OCI-LY1 (cell line): Measurements from ENCODE around the gene TRMU.

Experiments
- H2AFZ ChIP-seq: fragments of 200-600 bp; sonication (generic), shearing (Covaris generic); 2 replicates; pipeline ENCODE4 v1.6.0; 2014; ENCODE audit warnings: antibody characterized with exemption, mild to moderate bottlenecking, low read length
- H3F3A ChIP-seq: fragments of 200-600 bp; sonication (generic), shearing (Covaris generic); 2 replicates; pipeline ENCODE4 v1.6.0; 2014; ENCODE audit warnings: mild to moderate bottlenecking, antibody characterized with exemption, low read length, moderate library complexity; ENCODE audit not compliant: insufficient read depth
- H3K27ac ChIP-seq: fragments of 200-600 bp; sonication (generic); 2 replicates; pipeline ENCODE4 v1.5.1; 2014; ENCODE audit warnings: low read length, mixed run types, mild to moderate bottlenecking, low read depth; ENCODE audit not compliant: poor library complexity, severe bottlenecking
- H3K27me3 ChIP-seq: fragments of 200-600 bp; sonication (generic); 2 replicates; pipeline ENCODE4 v1.6.0; 2014; ENCODE audit warnings: antibody characterized with exemption, mild to moderate bottlenecking, low read length, moderate library complexity; ENCODE audit not compliant: insufficient read depth
- H3K36me3 ChIP-seq: fragments of 200-600 bp; sonication (generic); 2 replicates; pipeline ENCODE4 v1.6.1; 2014; ENCODE audit warnings: mild to moderate bottlenecking, antibody characterized with exemption, low read length, moderate library complexity, mixed read lengths; ENCODE audit not compliant: insufficient read depth
- H3K4me1 ChIP-seq: fragments of 200-600 bp; sonication (generic); 2 replicates; pipeline ENCODE4 v1.5.1; 2014; ENCODE audit warnings: mild to moderate bottlenecking, low read length, moderate library complexity; ENCODE audit not compliant: insufficient read depth, severe bottlenecking
- H3K4me2 ChIP-seq: fragments of 200-600 bp; sonication (generic), shearing (Covaris generic); 2 replicates; pipeline ENCODE4 v1.6.1; 2014; ENCODE audit warnings: low read length
- H3K4me3 ChIP-seq: fragments of 200-600 bp; sonication (generic); 2 replicates; pipeline ENCODE4 v1.5.1; 2014; ENCODE audit warnings: low read length, low read depth, mild to moderate bottlenecking, mixed read lengths; ENCODE audit not compliant: poor library complexity, severe bottlenecking
- H3K79me2 ChIP-seq: fragments of 200-600 bp; shearing (Covaris generic); 2 replicates; pipeline ENCODE4 v1.6.1; 2016; ENCODE audit warnings: mixed run types, low read length, mixed read lengths; ENCODE audit not compliant: insufficient read depth
- H3K9ac ChIP-seq: fragments of 200-600 bp; sonication (generic), shearing (Covaris generic); 2 replicates; pipeline ENCODE4 v1.6.1; 2014; ENCODE audit warnings: mild to moderate bottlenecking, low read length, mixed read lengths
- H3K9me2 ChIP-seq: fragments of 200-600 bp; sonication (generic), shearing (Covaris generic); 2 replicates; pipeline ENCODE4 v1.6.1; 2014; ENCODE audit warnings: low read depth, mild to moderate bottlenecking, low read length, mixed read lengths
- H3K9me3 ChIP-seq: fragments of 200-600 bp; shearing (Covaris generic); 2 replicates; pipeline ENCODE4 v1.6.1; 2014; ENCODE audit warnings: low read length, mixed read lengths
- H4K20me1 ChIP-seq: fragments of 200-600 bp; sonication (generic), shearing (Covaris generic); 2 replicates; pipeline ENCODE4 v1.6.0; 2016; ENCODE audit warnings: mild to moderate bottlenecking, low read length; ENCODE audit not compliant: insufficient read depth
- EZH2 ChIP-seq: fragments of 200-600 bp; sonication (generic), shearing (Covaris generic); IDR thresholded peaks from 2 replicates; pipeline ENCODE4 v1.8.0; 2017; ENCODE audit warnings: borderline replicate concordance, mixed run types, mild to moderate bottlenecking, antibody characterized with exemption, low read length, moderate library complexity, mixed read lengths
- TF ChIP-seq, protein P1 (sequence below): fragments of 200-600 bp; sonication (generic), shearing (Covaris generic); IDR thresholded peaks from 2 replicates; pipeline ENCODE4 v1.5.1; 2017; ENCODE audit warnings: mild to moderate bottlenecking, antibody characterized with exemption, low read length, moderate library complexity, mixed read lengths

The TRMU gene

DNA sequence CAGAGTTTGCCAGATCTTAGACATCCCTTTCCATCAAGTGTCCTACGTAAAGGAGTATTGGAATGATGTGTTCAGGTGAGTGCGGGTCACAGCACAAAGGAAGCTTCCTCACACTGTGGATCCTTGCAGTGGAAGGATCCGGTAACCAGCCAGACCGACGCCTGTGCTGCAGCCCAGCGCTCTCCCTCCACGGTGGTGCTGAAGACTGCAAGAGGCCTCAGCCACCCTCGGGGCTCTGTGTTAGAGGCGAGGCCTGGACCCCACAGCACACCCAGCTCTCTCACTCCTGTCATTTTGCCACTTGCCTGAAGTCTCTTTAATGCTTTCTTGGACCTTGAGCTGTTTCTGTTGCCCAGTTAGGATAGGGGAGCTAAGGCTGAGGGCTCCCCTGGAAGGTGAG is 2.4 kb downstream of the TRMU start:
- H3K27me3 ChIP-seq: no peaks in the 10 kb centered on the region
- peaks cover 62% of the 10 kb centered on the region for H3K36me3 ChIP-seq
- no peak overlapping the region for H3K27ac ChIP-seq
- H3K4me2 ChIP-seq: no peak overlapping the region
- no peak overlapping the region for H3K4me3 ChIP-seq
- no peaks in the 10 kb centered on the region for H3K9me3 ChIP-seq
- H3F3A ChIP-seq: 0 out of 2 replicates have a peak, but pooled peaks cover 4% of the 10 kb centered on the region
- no peak overlapping the region for H3K9ac ChIP-seq
- H2AFZ ChIP-seq: no peak overlapping the region
- H4K20me1 ChIP-seq: no peaks in the 10 kb centered on the region
- peaks cover 17% of the 10 kb centered on the region for H3K4me1 ChIP-seq
- peaks cover 14% of the 10 kb centered on the region for H3K79me2 ChIP-seq
- TF ChIP-seq, protein P1, sequence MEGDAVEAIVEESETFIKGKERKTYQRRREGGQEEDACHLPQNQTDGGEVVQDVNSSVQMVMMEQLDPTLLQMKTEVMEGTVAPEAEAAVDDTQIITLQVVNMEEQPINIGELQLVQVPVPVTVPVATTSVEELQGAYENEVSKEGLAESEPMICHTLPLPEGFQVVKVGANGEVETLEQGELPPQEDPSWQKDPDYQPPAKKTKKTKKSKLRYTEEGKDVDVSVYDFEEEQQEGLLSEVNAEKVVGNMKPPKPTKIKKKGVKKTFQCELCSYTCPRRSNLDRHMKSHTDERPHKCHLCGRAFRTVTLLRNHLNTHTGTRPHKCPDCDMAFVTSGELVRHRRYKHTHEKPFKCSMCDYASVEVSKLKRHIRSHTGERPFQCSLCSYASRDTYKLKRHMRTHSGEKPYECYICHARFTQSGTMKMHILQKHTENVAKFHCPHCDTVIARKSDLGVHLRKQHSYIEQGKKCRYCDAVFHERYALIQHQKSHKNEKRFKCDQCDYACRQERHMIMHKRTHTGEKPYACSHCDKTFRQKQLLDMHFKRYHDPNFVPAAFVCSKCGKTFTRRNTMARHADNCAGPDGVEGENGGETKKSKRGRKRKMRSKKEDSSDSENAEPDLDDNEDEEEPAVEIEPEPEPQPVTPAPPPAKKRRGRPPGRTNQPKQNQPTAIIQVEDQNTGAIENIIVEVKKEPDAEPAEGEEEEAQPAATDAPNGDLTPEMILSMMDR: no peak
- no peak for TF ChIP-seq EZH2
- H3K9me2 ChIP-seq: no peaks in the 10 kb centered on the region

DNA sequence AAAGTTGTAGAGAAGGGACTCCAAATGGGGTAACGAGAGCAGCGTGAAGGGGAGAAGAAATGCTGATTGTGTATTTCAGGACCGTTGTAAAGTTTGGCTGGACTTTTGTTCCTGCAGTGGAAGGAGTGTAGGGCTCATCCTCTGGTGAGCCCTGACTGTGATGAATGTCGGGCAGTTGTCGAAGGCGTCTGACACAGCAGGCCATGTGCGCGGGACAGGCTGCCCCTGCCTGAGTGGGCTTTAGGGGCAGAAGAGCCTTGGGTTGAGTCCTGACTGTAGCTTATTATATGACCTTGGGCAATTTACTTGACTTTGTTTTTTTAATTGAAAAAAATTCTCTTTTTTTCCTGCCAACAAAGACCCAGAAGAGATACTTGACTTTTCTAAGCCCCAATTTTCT is 3.1 kb downstream of the TRMU start:
- Histone ChIP-seq H3F3A (0 out of 2 replicates have a peak, but pooled peaks cover 4% of the 10 kb centered on the region), H3K9me2 (no peaks in the 10 kb centered on the region), H3K4me2 (no peak overlapping the region), H3K4me1 (peaks cover 17% of the 10 kb centered on the region), H4K20me1 (no peaks in the 10 kb centered on the region), H3K9me3 (no peaks in the 10 kb centered on the region), H3K9ac (no peak overlapping the region), H3K36me3 (peaks cover 62% of the 10 kb centered on the region), H3K27ac (no peak overlapping the region), H2AFZ (no peak overlapping the region), H3K79me2 (peaks cover 14% of the 10 kb centered on the region), H3K4me3 (no peak overlapping the region), H3K27me3 (no peaks in the 10 kb centered on the region)
- TF ChIP-seq, protein P1: no peak
- TF ChIP-seq EZH2: no peak

GRCh38 chr22:46339956-46340355 is 4.4 kb downstream of the TRMU start:
- Histone ChIP-seq H3K9me3 (no peaks in the 10 kb centered on the region), H3F3A (no peaks in the 10 kb centered on the region), H3K36me3 (peaks cover 73% of the 10 kb centered on the region), H3K27ac (no peak overlapping the region), H3K9me2 (no peaks in the 10 kb centered on the region), H3K4me3 (no peak overlapping the region), H2AFZ (no peak overlapping the region), H3K4me2 (no peak overlapping the region), H3K9ac (no peak overlapping the region), H3K4me1 (peaks cover 11% of the 10 kb centered on the region), H3K79me2 (peaks cover 14% of the 10 kb centered on the region), H4K20me1 (no peaks in the 10 kb centered on the region), H3K27me3 (no peaks in the 10 kb centered on the region)
- no peak for TF ChIP-seq EZH2
- TF ChIP-seq, protein P1: no peak
